Natural killer cell (primary cell): ENCODE data around the gene PCBD1. TPM values are rescaled to one million over a fixed set of nuclear protein-coding genes. Genes with fewer than 3 reads are reported as not detected.

Source experiments
- ATAC-seq, 3 donors: fragments of 150-1000 bp in 2 of 3; fragments of 200-7000 bp in 1 of 3; cut with Tn5 transposase; 1 replicate in 1 of 3; 2 replicates in 2 of 3; pipeline ENCODE4 v1.10.0; 2021; ENCODE audit warnings: mild to moderate bottlenecking in 2 of 3, moderate library complexity in 2 of 3
- DNase-seq, 2 donors: peaks; one replicate each; pipeline versions ENCODE4 v3.0.0 to v3.0.0-alpha.2; 2013 to 2021; ENCODE audit warnings: mixed read lengths in 1 of 2
- H3K27ac ChIP-seq: one replicate; pipeline ENCODE4 v1.5.1; 2013; ENCODE audit warnings: mild to moderate bottlenecking, low read length
- H3K27me3 ChIP-seq: one replicate; pipeline ENCODE4 v1.6.1; 2013; ENCODE audit warnings: low read length; ENCODE audit not compliant: control insufficient read depth, insufficient read depth
- H3K36me3 ChIP-seq: one replicate; pipeline ENCODE4 v1.6.1; 2013; ENCODE audit warnings: low read length; ENCODE audit not compliant: control insufficient read depth, insufficient read depth
- H3K4me1 ChIP-seq: one replicate; pipeline ENCODE4 v1.6.1; 2013; ENCODE audit warnings: low read length; ENCODE audit not compliant: control insufficient read depth, insufficient read depth
- H3K4me3 ChIP-seq: one replicate; pipeline ENCODE4 v1.5.1; 2013; ENCODE audit warnings: low read length
- H3K9me3 ChIP-seq: one replicate; pipeline ENCODE4 v1.6.1; 2013; ENCODE audit warnings: low read length; ENCODE audit not compliant: control insufficient read depth, insufficient read depth
- H3K27ac Mint-ChIP-seq, 2 donors: one replicate each; pipeline ENCODE4 v1.8.0; 2022; ENCODE audit warnings: mild to moderate bottlenecking in 2 of 2, mixed read lengths in 2 of 2, moderate library complexity in 1 of 2
- H3K27me3 Mint-ChIP-seq, 2 donors: one replicate each; pipeline ENCODE4 v1.8.0; 2022; ENCODE audit warnings: low read depth in 2 of 2, mixed read lengths in 2 of 2
- H3K36me3 Mint-ChIP-seq: one replicate; pipeline ENCODE4 v1.8.0; 2022; ENCODE audit warnings: mixed read lengths
- H3K4me1 Mint-ChIP-seq, 2 donors: one replicate each; pipeline ENCODE4 v1.8.0; 2022; ENCODE audit warnings: mixed read lengths in 2 of 2
- H3K4me3 Mint-ChIP-seq: one replicate; pipeline ENCODE4 v1.8.0; 2022; ENCODE audit warnings: mild to moderate bottlenecking, moderate library complexity, mixed read lengths
- H3K9me3 Mint-ChIP-seq, 2 donors: one replicate each; pipeline ENCODE4 v1.8.0; 2022; ENCODE audit warnings: mixed read lengths in 2 of 2
- WGBS: methylation state at CpG from one replicate; pipeline ENCODE4 v1.1.7; 2013; ENCODE audit warnings: missing lambda C conversion rate; ENCODE audit not compliant: insufficient coverage; 5-methylcytosine and 5-hydroxymethylcytosine counted together
- intact Hi-C: fragments of 100-400 bp; cut with micrococcal nuclease; formaldehyde crosslinking; loops from one replicate; pipeline ENCODE4 v1.14.2; 2022
- total RNA-seq, 4 donors: library from RNA; stranded (reverse); fragments of 120-200 nt in 1 of 4; gene quantifications; one replicate each; pipeline versions ENCODE4 v1.2.3 to v1.2.4, GENCODE V29; 2013 to 2022
- TF ChIP-seq, protein P1 (sequence below): fragments of 200-600 bp; IDR thresholded peaks from one replicate; pipeline ENCODE4 v1.8.0; 2022; ENCODE audit warnings: antibody characterized with exemption

PCBD1 gene
- total RNA-seq, 3 donors from 2014 or later (not counting 1 experiment from before 2014, with no cell fraction given) = 7.2 to 15.3 (median 10.4) TPM

DNA sequence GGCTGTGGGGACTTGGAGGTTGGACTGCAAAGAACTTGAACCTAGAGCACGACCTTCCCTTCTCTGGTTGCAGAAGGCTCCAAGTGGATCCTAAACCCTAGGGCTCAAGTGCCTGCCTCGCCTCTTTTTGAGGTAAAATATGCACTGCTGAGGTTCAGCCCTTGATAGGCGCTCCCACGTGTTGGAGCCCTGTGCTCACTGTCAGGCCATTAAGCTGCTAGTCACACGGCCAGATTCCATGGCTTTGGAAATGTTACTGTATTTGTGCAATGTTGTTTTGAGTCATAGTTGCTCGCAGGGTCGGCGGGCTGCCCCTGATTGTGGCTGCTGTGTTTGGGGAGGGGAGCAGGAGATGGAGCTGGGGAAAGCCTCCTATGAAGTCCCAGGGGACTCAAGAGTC, 39.8 kb upstream of the PCBD1 start:
- H3K4me3 Mint-ChIP-seq = no peak overlapping the region
- peaks cover 7 to 9% of the 10 kb centered on the region in 2 donors for H3K4me1 Mint-ChIP-seq
- ATAC-seq (no peak), DNase-seq (no peak)
- WGBS = 76% methylated on average over 8 of the region's 8 CpGs
- intact Hi-C loops = no loop called here
- no peaks in the 10 kb centered on the region for H3K36me3 Mint-ChIP-seq
- TF ChIP-seq, protein P1, sequence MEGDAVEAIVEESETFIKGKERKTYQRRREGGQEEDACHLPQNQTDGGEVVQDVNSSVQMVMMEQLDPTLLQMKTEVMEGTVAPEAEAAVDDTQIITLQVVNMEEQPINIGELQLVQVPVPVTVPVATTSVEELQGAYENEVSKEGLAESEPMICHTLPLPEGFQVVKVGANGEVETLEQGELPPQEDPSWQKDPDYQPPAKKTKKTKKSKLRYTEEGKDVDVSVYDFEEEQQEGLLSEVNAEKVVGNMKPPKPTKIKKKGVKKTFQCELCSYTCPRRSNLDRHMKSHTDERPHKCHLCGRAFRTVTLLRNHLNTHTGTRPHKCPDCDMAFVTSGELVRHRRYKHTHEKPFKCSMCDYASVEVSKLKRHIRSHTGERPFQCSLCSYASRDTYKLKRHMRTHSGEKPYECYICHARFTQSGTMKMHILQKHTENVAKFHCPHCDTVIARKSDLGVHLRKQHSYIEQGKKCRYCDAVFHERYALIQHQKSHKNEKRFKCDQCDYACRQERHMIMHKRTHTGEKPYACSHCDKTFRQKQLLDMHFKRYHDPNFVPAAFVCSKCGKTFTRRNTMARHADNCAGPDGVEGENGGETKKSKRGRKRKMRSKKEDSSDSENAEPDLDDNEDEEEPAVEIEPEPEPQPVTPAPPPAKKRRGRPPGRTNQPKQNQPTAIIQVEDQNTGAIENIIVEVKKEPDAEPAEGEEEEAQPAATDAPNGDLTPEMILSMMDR = no peak
- H3K27me3 ChIP-seq = no peaks in the 10 kb centered on the region
- no peak overlapping the region for H3K4me3 ChIP-seq
- H3K27ac ChIP-seq = no peak overlapping the region
- H3K9me3 ChIP-seq = no peaks in the 10 kb centered on the region
- no peak overlapping the region for H3K27ac Mint-ChIP-seq
- H3K4me1 ChIP-seq = peaks cover 4% of the 10 kb centered on the region
- no peaks in the 10 kb centered on the region for H3K36me3 ChIP-seq
- no peaks in the 10 kb centered on the region for H3K9me3 Mint-ChIP-seq
- H3K27me3 Mint-ChIP-seq = peaks cover 0 to 6% of the 10 kb centered on the region in 2 donors

DNA sequence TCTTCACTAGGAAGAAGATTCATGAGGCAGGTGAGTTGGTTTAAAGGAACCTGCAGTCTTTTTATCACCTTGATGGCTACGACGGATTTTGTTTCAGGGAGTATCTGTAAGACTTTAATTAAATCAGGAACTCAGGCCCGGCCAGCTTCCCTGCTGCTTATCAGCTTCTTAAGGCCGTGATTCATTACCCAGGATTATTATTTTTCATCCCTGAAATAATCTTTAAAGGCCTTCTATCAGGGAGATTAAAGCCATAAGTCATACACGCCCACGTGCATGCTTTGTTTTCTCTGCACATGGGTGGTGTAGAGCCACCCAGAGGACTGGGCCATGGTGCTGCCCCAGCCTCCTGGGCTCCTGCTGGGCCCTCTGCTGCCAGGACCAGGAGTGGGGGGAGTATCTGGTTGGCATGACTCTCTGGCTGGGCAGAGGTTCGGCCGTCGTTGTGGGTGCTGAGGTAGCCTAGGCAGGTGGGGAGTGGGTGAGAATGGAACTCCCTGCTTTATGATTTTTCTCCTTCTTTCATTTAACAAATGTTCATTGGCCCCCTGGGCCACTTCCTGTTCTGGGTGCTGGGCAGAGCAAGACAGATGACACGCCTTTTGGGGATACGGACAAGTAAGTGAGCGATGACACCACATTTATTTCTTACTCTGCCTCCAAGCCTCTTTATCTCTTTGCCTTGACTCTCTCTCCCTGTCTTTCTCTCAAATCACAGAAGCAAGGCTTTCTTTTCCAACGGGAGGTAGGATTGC, 39.0 kb upstream of the PCBD1 start:
- no peak overlapping the region for H3K4me3 Mint-ChIP-seq

DNA sequence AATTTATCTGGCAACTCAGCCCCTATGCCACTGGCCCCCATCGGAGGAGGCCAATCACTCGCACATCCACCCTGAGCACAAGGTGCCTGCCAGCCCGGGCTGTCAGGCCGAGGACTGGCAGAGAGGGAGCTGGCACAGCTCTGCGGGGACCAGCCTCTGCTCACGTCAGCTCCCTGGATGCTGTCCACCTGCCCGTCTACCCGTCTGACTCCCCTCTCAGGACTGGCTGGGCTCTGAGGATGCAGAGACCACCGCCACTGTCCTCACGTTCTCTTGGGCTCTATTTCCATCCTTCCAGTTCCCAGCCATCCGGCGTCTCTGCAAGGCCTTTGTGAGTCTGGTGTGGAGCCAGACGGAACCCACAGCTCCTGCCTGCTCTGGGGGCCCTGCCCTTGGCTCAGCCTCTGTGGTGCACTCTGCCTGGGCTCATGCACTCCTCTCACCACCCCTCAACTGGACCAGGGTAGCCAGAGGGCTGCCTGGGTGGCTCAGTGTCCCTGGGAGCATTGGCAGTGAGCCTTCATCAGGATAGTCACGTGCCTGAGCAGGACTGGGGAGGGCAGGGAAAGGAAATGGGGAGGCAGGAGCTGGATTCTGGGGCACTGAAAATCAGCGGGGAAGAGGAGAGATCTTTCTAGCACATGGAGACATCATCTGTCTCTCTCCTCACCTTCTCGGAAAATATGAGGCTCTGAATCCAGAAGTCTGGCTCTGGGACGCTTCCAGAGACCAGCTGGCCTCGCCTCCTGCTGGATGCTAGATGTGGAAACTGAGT, 38.0 kb upstream of the PCBD1 start:
- Mint-ChIP-seq H3K4me3 (no peak overlapping the region), H3K27ac (no peak overlapping the region)

More for the DNA sequence above, 39.0 kb upstream of the PCBD1 start:
- no peaks in the 10 kb centered on the region for H3K36me3 Mint-ChIP-seq
- ATAC-seq (no peak), DNase-seq (no peak)
- Histone ChIP-seq H3K9me3 (no peaks in the 10 kb centered on the region), H3K4me3 (no peak overlapping the region), H3K27me3 (no peaks in the 10 kb centered on the region), H3K36me3 (no peaks in the 10 kb centered on the region), H3K27ac (no peak overlapping the region), H3K4me1 (peaks cover 4% of the 10 kb centered on the region)
- H3K9me3 Mint-ChIP-seq = no peaks in the 10 kb centered on the region
- peaks cover 0 to 6% of the 10 kb centered on the region in 2 donors for H3K27me3 Mint-ChIP-seq
- 84% methylated on average over 13 of the region's 13 CpGs for WGBS
- TF ChIP-seq, protein P1 = no peak
- peaks cover 7 to 9% of the 10 kb centered on the region in 2 donors for H3K4me1 Mint-ChIP-seq
- intact Hi-C loops = no loop called here
- no peak overlapping the region for H3K27ac Mint-ChIP-seq

More for the DNA sequence above, 38.0 kb upstream of the PCBD1 start:
- H3K4me3 ChIP-seq = no peak overlapping the region
- Mint-ChIP-seq H3K4me1 (peaks cover 7 to 9% of the 10 kb centered on the region in 2 donors), H3K9me3 (no peaks in the 10 kb centered on the region), H3K27me3 (peaks cover 0 to 12% of the 10 kb centered on the region in 2 donors), H3K36me3 (no peaks in the 10 kb centered on the region)
- no peak for ATAC-seq
- H3K27me3 ChIP-seq = no peaks in the 10 kb centered on the region
- H3K27ac ChIP-seq = no peak overlapping the region
- no peak for DNase-seq
- no peaks in the 10 kb centered on the region for H3K9me3 ChIP-seq
- TF ChIP-seq, protein P1 = no peak
- H3K4me1 ChIP-seq = peaks cover 4% of the 10 kb centered on the region
- WGBS = 85% methylated on average over 18 of the region's 18 CpGs
- H3K36me3 ChIP-seq = no peaks in the 10 kb centered on the region
- intact Hi-C loops = no loop called here
